Measurements from ENCODE around the gene DISP2.

DNA sequence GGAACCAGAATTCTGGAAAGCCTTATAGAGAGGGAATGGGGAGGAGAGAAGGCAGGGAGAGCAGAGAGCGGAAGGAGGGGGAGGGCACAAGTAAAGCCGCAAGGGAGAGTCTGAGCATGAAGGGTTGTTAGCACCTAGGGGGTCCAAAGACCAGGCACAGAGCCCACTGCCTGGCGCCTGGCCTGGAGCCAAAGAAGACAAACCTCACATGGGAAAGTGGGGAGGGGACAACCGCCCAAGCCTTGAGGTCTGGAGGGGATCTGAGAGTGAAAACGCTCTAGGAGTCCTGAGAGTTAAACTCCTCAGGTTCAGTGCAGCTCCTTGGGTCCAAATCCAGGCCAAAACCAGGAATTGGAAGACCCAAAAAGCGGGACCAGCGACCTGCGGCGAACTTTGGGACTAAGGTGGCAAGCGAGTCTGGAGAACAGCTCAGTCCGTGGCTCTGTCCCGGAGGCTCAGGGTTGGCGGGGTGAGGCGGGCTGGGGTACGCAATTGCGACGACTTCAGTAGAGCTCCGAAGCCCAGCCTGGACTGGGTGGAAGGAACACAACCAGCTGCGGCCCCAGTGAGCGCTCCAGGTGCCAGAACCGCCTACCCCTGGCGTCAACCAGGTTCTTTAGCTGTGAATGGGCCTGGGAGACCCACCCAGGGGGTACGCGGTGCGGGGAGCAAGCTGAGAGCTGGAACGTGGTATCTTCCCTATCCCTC is 35.3 kb upstream of the DISP2 start:
- TF ChIP-seq CTCF (conservative IDR thresholded peaks at IDR 0.05; ENCODE audit: low read depth, low read length), result no peak
- no peak for TF ChIP-seq EZH2 (IDR thresholded peaks at IDR 0.05; ENCODE audit: borderline replicate concordance, low read depth, low read length, poor library complexity, severe bottlenecking)

Data from A673 (cell line).